GM12891 (cell line): ENCODE data around the gene STK25.

Experiments used
- PAX5 ChIP-seq: IDR thresholded peaks from 2 replicates; pipeline ENCODE4 v1.6.1; 2011; ENCODE audit warnings: low read length, moderate library complexity, mild to moderate bottlenecking; ENCODE audit not compliant: insufficient read depth, severe bottlenecking
- POLR2A ChIP-seq: IDR thresholded peaks from 2 replicates; pipeline ENCODE4 v1.6.1; 2011; ENCODE audit warnings: low read depth, low read length, control low read depth
- POLR2AphosphoS5 ChIP-seq: IDR thresholded peaks from 2 replicates; pipeline ENCODE4 v1.6.1; 2011; ENCODE audit warnings: low read depth, low read length, control low read depth
- POU2F2 ChIP-seq: IDR thresholded peaks from 2 replicates; pipeline ENCODE4 v1.6.1; 2011; ENCODE audit warnings: low read depth, mild to moderate bottlenecking, control low read depth, low read length, moderate library complexity
- SPI1 ChIP-seq: IDR thresholded peaks from 2 replicates; pipeline ENCODE4 v1.6.1; 2011; ENCODE audit warnings: low read depth, low read length, control low read depth
- TAF1 ChIP-seq: IDR thresholded peaks from 2 replicates; pipeline ENCODE4 v1.6.1; 2011; ENCODE audit warnings: low read depth, low read length, control low read depth

- no peak for TF ChIP-seq POLR2A
- no peak for TF ChIP-seq POLR2AphosphoS5
- TF ChIP-seq TAF1 = no peak
- no peak for TF ChIP-seq POU2F2
- TF ChIP-seq PAX5 = no peak
- no peak for TF ChIP-seq SPI1
Observed at GRCh38 chr2:241494311-241494908, 14.0 kb downstream of the STK25 start.
